HepG2 (cell line): ENCODE measurements around the gene UEVLD. TPM values are rescaled to one million over a fixed set of nuclear protein-coding genes. Genes with fewer than 3 reads are reported as not detected.

Source experiments
- CSRNP1 ChIP-seq: sonication (generic); formaldehyde crosslinking; IDR thresholded peaks from 2 replicates; pipeline ENCODE4 v1.8.1; 2023; ENCODE audit warnings: mild to moderate bottlenecking, missing genetic modification reagents
- HMG20A ChIP-seq: IDR thresholded peaks from 2 replicates; pipeline ENCODE4 v1.6.1; 2016; ENCODE audit warnings: borderline replicate concordance
- MEIS1 ChIP-seq: sonication (generic); formaldehyde crosslinking; IDR thresholded peaks from 2 replicates; pipeline ENCODE4 v1.9.0; 2021; ENCODE audit warnings: mild to moderate bottlenecking, missing genetic modification reagents, moderate library complexity, borderline replicate concordance
- MXD3 ChIP-seq: IDR thresholded peaks from 2 replicates; pipeline ENCODE4 v1.6.1; 2016; ENCODE audit warnings: mild to moderate bottlenecking, missing biosample characterization, missing genetic modification reagents
- NAIF1 ChIP-seq: sonication (generic); formaldehyde crosslinking; IDR thresholded peaks from 2 replicates; pipeline ENCODE4 v1.5.0; 2020; ENCODE audit warnings: mild to moderate bottlenecking, missing genetic modification reagents, borderline replicate concordance
- NFIC ChIP-seq: IDR thresholded peaks from 2 replicates; pipeline ENCODE4 v1.6.1; 2012; ENCODE audit warnings: mild to moderate bottlenecking, low read length, inconsistent platforms
- NR1H2 ChIP-seq: sonication (generic); formaldehyde crosslinking; IDR thresholded peaks from 2 replicates; pipeline ENCODE4 v1.8.1; 2022; ENCODE audit warnings: low read depth, missing genetic modification reagents, borderline replicate concordance
- NR2F2 ChIP-seq: IDR thresholded peaks from 2 replicates; pipeline ENCODE4 v1.6.1; 2012; ENCODE audit warnings: low read depth, inconsistent platforms, borderline replicate concordance
- PAF1 ChIP-seq: IDR thresholded peaks from 2 replicates; pipeline ENCODE4 v1.6.1; 2016; ENCODE audit warnings: missing genetic modification reagents, missing compliant biosample characterization
- RFXAP ChIP-seq: sonication (generic); formaldehyde crosslinking; IDR thresholded peaks from 2 replicates; pipeline ENCODE4 v1.4.0; 2020; ENCODE audit warnings: missing genetic modification reagents, borderline replicate concordance
- SMYD3 ChIP-seq: sonication (generic); formaldehyde crosslinking; IDR thresholded peaks from 2 replicates; pipeline ENCODE4 v1.8.1; 2023; ENCODE audit warnings: mild to moderate bottlenecking, missing genetic modification reagents
- TERF1 ChIP-seq: sonication (generic); formaldehyde crosslinking; IDR thresholded peaks from 2 replicates; pipeline ENCODE4 v1.8.0; 2022; ENCODE audit warnings: mild to moderate bottlenecking, missing genetic modification reagents, moderate library complexity
- WIZ ChIP-seq: sonication (generic); formaldehyde crosslinking; IDR thresholded peaks from 2 replicates; pipeline ENCODE4 v1.5.1; 2020; ENCODE audit warnings: mild to moderate bottlenecking, missing genetic modification reagents
- ZFP62 ChIP-seq: sonication (generic); formaldehyde crosslinking; IDR thresholded peaks from 2 replicates; pipeline ENCODE4 v1.4.0; 2020; ENCODE audit warnings: missing genetic modification reagents
- ZNF17 ChIP-seq: sonication (generic); formaldehyde crosslinking; IDR thresholded peaks from 2 replicates; pipeline ENCODE4 v1.5.0; 2020; ENCODE audit warnings: mild to moderate bottlenecking, missing genetic modification reagents
- ZNF557 ChIP-seq: sonication (generic); formaldehyde crosslinking; IDR thresholded peaks from 2 replicates; pipeline ENCODE4 v1.4.0; 2020; ENCODE audit warnings: missing genetic modification reagents
- ZNF598 ChIP-seq: sonication (generic); formaldehyde crosslinking; IDR thresholded peaks from 2 replicates; pipeline ENCODE4 v1.5.1; 2020; ENCODE audit warnings: mild to moderate bottlenecking, missing genetic modification reagents, borderline replicate concordance
- polyA plus RNA-seq, 8 experiments: library from polyadenylated mRNA; depleted of rRNA in 3 of 8; stranded (reverse) in 7 of 8; unstranded in 1 of 8; fragments of >200 nt; fragmentation: Illumina TruSeq in 4 of 8; extraction: Trizol in 4 of 8; gene quantifications; 2 replicates each; pipeline versions ENCODE4 v1.2.1 to v1.2.3, GENCODE V29; 2011 to 2016; ENCODE audit warnings: low read depth in 4 of 8, missing spikeins in 1 of 8, mixed read lengths in 1 of 8; ENCODE audit not compliant: insufficient read depth in 1 of 8
- total RNA-seq, 5 experiments: library from RNA; depleted of rRNA; stranded (reverse); fragments of >200 nt; fragmentation: Illumina TruSeq; extraction: Trizol; gene quantifications; 2 replicates each; pipeline ENCODE4 v1.2.3, GENCODE V29; 2016; ENCODE audit warnings: low read depth in 1 of 5
- TF ChIP-seq, protein P1 (sequence below): sonication (generic); formaldehyde crosslinking; IDR thresholded peaks from 2 replicates; pipeline ENCODE4 v1.8.1; 2023; ENCODE audit warnings: mild to moderate bottlenecking, missing genetic modification reagents
- TF ChIP-seq, protein P2 (sequence below): sonication (generic); formaldehyde crosslinking; IDR thresholded peaks from 2 replicates; pipeline ENCODE4 v1.5.0; 2020; ENCODE audit warnings: missing genetic modification reagents, mild to moderate bottlenecking, borderline replicate concordance
- TF ChIP-seq, protein P3 (sequence below): sonication (generic); formaldehyde crosslinking; IDR thresholded peaks from 2 replicates; pipeline ENCODE4 v1.5.1; 2020; ENCODE audit warnings: mild to moderate bottlenecking, missing genetic modification reagents, moderate library complexity

The UEVLD gene
- total and polyA plus RNA-seq, 2 of the 13 experiments (the other 11 are each of a cell fraction or from before 2014, with no cell fraction given) = 5.7 to 13.7 TPM

GRCh38 chr11:18526521-18527296 lies 61.8 kb downstream of the UEVLD start, which contains the start of gene TSG101 (continued):
- TF ChIP-seq PAF1 (CRISPR knock-in tag) (no peak), NFIC (no peak), ZNF17 (no peak), CSRNP1 (CRISPR knock-in tag) (peak; percentile 78; the same call in 1 of the 2 replicates), SMYD3 (CRISPR knock-in tag) (no peak), HMG20A (CRISPR knock-in tag) (no peak; the same call in 1 of the 2 replicates), MEIS1 (CRISPR knock-in tag) (peak; percentile 83), TERF1 (CRISPR knock-in tag) (no peak), ZFP62 (CRISPR knock-in tag) (no peak), WIZ (CRISPR knock-in tag) (0 out of 2 replicates have a peak, but pooled peaks have one; percentile 63), NR2F2 (no peak), MXD3 (peak; percentile 96), ZNF598 (CRISPR knock-in tag) (peak; percentile 94), RFXAP (peak; percentile 28; the same call in 1 of the 2 replicates), NAIF1 (CRISPR knock-in tag) (no peak), ZNF557 (no peak), NR1H2 (CRISPR knock-in tag) (no peak)
- TF ChIP-seq, protein P1, sequence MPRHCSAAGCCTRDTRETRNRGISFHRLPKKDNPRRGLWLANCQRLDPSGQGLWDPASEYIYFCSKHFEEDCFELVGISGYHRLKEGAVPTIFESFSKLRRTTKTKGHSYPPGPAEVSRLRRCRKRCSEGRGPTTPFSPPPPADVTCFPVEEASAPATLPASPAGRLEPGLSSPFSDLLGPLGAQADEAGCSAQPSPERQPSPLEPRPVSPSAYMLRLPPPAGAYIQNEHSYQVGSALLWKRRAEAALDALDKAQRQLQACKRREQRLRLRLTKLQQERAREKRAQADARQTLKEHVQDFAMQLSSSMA (CRISPR knock-in tag) = peak; percentile 95
- TF ChIP-seq, protein P2, sequence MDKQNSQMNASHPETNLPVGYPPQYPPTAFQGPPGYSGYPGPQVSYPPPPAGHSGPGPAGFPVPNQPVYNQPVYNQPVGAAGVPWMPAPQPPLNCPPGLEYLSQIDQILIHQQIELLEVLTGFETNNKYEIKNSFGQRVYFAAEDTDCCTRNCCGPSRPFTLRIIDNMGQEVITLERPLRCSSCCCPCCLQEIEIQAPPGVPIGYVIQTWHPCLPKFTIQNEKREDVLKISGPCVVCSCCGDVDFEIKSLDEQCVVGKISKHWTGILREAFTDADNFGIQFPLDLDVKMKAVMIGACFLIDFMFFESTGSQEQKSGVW (CRISPR knock-in tag) = no peak
- TF ChIP-seq, protein P3, sequence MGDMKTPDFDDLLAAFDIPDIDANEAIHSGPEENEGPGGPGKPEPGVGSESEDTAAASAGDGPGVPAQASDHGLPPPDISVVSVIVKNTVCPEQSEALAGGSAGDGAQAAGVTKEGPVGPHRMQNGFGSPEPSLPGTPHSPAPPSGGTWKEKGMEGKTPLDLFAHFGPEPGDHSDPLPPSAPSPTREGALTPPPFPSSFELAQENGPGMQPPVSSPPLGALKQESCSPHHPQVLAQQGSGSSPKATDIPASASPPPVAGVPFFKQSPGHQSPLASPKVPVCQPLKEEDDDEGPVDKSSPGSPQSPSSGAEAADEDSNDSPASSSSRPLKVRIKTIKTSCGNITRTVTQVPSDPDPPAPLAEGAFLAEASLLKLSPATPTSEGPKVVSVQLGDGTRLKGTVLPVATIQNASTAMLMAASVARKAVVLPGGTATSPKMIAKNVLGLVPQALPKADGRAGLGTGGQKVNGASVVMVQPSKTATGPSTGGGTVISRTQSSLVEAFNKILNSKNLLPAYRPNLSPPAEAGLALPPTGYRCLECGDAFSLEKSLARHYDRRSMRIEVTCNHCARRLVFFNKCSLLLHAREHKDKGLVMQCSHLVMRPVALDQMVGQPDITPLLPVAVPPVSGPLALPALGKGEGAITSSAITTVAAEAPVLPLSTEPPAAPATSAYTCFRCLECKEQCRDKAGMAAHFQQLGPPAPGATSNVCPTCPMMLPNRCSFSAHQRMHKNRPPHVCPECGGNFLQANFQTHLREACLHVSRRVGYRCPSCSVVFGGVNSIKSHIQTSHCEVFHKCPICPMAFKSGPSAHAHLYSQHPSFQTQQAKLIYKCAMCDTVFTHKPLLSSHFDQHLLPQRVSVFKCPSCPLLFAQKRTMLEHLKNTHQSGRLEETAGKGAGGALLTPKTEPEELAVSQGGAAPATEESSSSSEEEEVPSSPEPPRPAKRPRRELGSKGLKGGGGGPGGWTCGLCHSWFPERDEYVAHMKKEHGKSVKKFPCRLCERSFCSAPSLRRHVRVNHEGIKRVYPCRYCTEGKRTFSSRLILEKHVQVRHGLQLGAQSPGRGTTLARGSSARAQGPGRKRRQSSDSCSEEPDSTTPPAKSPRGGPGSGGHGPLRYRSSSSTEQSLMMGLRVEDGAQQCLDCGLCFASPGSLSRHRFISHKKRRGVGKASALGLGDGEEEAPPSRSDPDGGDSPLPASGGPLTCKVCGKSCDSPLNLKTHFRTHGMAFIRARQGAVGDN = peak; percentile 95
